GM13977 (cell line): ENCODE measurements around the gene USP28.

Experiments used
- DNase-seq: peaks from one replicate; pipeline ENCODE4 v3.0.0; 2012; ENCODE audit warnings: low spot score
- in situ Hi-C: fragments of 300-500 bp; cut with MboI; formaldehyde crosslinking; loops from one replicate; pipeline ENCODE4 v1.12.0; 2022; ENCODE audit warnings: low sequenced_read_pairs, low pct_unique_long_range_greater_than_20kb, mixed read lengths, inconsistent platforms; ENCODE audit not compliant: unreplicated experiment
- TF ChIP-seq, protein P1 (sequence below): IDR thresholded peaks from 2 replicates; pipeline ENCODE4 v1.5.1; 2012; ENCODE audit warnings: mild to moderate bottlenecking, control low read depth; ENCODE audit not compliant: insufficient read depth; ENCODE audit errors: extremely low read depth, missing control alignments

The USP28 gene

DNA sequence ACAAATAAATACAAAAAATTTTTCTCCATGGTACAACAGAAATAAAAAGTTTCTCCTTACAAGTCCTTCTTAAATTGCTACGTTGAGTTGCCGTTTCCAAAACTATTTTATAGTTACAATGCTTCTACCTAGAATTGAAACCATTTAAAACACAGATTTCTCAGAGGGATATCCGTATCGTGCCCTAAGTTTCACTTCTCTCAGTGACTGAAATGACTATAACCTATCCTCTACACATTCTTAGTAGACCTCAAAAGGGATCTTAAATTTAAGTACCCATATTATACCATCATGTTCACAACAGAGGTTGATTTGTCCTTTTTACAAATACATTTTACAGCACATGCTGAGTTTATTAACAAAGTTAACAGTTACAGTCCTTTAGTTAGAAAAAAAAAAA is 44.1 kb downstream of the USP28 start:
- peak; percentile 32 for DNase-seq
- TF ChIP-seq, protein P1, sequence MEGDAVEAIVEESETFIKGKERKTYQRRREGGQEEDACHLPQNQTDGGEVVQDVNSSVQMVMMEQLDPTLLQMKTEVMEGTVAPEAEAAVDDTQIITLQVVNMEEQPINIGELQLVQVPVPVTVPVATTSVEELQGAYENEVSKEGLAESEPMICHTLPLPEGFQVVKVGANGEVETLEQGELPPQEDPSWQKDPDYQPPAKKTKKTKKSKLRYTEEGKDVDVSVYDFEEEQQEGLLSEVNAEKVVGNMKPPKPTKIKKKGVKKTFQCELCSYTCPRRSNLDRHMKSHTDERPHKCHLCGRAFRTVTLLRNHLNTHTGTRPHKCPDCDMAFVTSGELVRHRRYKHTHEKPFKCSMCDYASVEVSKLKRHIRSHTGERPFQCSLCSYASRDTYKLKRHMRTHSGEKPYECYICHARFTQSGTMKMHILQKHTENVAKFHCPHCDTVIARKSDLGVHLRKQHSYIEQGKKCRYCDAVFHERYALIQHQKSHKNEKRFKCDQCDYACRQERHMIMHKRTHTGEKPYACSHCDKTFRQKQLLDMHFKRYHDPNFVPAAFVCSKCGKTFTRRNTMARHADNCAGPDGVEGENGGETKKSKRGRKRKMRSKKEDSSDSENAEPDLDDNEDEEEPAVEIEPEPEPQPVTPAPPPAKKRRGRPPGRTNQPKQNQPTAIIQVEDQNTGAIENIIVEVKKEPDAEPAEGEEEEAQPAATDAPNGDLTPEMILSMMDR: no peak
- in situ Hi-C loops: no loop called here

DNA sequence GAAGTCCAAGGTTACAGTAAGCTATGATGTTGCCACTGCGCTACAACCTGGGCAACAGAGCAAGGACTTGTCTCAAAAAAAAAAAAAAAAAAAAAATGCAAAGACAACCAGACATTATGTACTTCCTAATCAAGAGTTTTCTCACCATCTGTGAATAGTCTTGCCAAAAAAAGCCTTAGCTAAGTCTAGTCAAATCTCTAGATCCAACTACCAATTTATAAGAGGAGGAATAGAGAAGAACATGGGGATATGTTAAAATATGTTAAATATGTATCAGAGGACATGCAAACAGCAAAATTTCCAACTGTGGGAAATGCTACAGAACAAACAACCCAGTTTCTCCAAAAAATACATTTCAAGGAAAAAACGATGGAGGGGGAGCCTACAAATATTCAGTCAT is 45.6 kb downstream of the USP28 start:
- TF ChIP-seq, protein P1: no peak
- DNase-seq: no peak
- in situ Hi-C loops: no loop called here

DNA sequence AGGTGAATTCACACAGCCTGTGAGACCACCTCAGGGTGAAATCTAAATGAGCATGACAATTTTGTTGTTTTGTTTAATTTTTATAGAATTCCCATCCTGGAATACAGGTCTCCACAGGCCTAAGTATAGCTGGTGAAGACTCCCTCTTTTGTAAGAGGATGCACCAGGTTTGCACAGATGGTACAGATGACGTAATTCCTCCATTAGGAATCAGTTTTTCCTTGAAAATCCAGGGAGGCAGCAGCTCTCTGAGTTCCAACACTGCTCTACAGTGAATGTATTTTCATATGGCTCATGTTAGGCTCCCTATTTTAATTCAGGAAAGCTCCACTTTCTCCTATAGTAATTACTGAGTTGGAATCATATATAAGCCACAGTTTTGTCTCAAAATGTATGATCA is 47.2 kb downstream of the USP28 start:
- in situ Hi-C loops: no loop called here
- TF ChIP-seq, protein P1: no peak
- no peak for DNase-seq

DNA sequence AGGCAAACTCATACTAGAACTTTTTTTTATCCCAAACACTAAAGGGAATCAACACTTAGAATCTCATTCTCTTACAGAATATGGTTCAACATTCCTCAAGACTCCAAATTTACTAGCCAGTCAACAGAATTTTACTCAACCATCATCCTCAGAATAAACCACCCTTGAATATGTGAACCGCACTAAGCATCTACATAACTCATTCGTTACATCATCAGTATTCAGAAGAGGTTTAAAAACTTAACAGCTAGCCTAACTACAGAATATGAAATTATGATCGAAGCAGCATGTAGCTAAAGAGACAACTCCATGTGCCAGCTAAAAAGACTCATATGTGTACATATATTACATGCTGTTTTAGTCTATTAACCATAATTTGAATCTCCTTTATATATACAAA is 47.9 kb downstream of the USP28 start:
- in situ Hi-C loops: no loop called here
- TF ChIP-seq, protein P1: no peak

DNA sequence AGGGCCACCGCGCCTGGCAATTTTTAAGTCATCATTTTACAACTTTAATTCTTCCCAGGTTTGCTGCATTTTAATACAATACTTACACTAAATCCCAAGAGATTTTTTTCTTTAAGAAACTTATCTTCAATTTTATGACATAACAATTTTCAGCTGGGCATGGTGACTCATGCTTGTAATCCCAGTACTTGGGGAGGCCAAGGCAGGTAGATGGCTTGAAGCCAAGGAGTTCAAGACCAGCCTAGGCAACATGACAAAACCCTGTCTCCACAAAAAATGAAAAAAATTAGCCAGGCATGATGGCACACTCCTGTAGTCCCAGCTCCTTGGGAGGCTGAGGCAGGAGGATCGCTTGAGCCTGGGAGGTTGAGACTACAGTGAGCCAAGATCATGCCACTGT is 56.9 kb downstream of the USP28 start:
- in situ Hi-C loops: loop anchor here (25.0 kb wide), 1 partner anchor 444 kb away; no protein-coding TSS in a partner anchor
- no peak for DNase-seq
- TF ChIP-seq, protein P1: no peak

More for the DNA sequence above, 47.9 kb downstream of the USP28 start:
- DNase-seq: no peak

DNA sequence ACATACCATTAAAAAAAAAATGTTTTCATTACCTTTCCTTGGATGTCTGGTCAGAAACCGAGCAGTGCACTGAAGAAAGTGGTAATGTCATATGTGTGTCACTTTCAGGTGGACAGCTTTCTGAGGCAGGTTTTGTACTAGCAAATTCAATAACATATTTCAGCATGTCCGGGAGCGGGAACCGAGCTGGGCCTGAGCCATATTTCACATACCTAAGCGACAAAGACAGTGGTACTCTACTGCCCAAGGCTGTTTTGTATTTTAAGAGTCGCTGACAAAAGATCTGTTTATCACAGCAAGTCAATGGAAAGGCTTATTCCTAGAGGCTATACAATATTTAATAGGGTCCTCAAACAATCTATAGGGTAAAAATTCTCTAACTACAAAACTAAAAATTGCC is 57.7 kb downstream of the USP28 start:
- in situ Hi-C loops: loop anchor here (25.0 kb wide), 1 partner anchor 445 kb away; no protein-coding TSS in a partner anchor
- TF ChIP-seq, protein P1: no peak
- no peak for DNase-seq

DNA sequence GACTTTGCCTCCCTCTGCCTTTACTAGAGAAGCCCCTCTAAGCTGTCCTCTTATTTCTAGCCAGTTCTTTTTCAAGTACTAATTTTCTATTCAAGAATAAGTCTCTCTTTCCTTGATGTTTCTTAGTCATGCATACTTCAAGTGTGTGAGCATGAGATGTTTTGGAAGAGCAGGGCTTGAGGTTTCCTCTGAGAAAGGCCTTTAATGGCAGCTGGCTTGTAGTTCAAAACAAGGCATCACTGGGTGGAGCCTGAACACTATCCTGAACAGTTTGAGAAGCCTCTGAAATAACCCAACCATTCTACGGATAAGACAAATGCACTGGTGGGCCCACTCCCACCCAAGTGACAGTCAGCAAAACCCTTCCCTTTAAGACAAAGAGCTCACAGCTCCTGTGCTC is 58.2 kb downstream of the USP28 start:
- TF ChIP-seq, protein P1: no peak
- in situ Hi-C loops: loop anchor here (25.0 kb wide), 1 partner anchor 445 kb away; no protein-coding TSS in a partner anchor
- no peak for DNase-seq
